ENCODE results near the gene GLIS1.

Gene GLIS1

DNA sequence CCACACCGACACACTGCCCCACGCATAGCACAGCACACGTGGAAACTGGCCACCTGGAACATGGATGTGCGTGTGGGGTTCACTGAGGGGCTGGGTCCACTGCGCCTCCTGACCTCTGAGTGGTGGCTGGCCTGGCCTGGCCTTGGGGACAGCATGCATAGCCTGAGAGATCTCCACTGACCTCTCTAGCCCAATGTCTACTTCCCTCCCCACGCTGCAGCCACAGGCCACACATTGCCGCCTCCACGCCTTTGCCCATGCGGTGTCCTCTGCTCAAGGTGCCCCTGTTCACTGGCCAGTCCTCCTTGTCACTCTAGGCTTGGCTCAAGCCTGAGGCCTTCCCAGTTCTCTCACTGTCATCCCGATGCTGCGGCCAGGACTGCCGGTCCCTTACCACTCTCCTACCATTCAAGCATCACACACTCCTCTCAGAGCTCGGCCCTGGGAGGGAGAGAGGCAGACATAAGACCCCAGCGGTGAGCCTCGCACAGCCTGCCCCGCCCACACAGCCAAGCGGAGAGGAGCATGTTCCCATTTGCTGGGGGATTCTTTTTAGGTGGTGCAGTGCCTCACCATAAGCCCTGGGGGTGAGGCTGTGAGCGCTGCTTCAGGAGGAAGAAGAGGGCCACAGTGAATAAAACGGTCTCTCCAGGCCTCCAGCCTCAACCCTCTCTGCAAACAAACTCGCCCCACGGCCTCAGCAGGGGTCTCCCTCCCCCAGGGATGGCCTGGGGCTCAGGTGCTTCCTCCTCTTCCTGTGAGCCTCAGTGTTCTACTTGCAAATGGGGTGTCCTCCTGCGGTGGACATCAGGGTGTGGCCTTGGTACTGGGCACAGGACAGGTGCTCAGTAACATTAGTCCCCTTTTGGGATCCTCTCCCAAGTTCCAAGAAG lies 199.0 kb downstream of the GLIS1 start:
- no peak for TF ChIP-seq GATA2 (IDR thresholded peaks at IDR 0.05; ENCODE audit: low read depth, low read length)
- no peak for TF ChIP-seq GATA3 (IDR thresholded peaks at IDR 0.05; ENCODE audit: low read depth, low read length)

DNA sequence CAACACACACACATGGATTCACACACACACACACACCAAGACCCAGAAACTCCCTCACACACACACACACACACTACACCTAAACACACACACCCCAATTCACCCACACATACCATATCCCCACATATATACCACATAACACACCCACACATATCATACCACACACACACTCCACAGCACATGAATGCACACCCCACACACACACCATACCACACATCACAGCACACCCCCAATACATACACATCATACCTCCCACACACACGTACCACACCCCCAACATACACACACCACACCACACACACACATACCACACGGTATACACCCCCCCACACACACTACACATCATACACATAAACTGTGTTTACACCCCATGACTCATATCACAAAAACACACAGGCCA lies 199.7 kb downstream of the GLIS1 start:
- TF ChIP-seq GATA3 (IDR thresholded peaks at IDR 0.05; ENCODE audit: low read depth, low read length) (no peak), GATA2 (IDR thresholded peaks at IDR 0.05; ENCODE audit: low read depth, low read length) (no peak)

DNA sequence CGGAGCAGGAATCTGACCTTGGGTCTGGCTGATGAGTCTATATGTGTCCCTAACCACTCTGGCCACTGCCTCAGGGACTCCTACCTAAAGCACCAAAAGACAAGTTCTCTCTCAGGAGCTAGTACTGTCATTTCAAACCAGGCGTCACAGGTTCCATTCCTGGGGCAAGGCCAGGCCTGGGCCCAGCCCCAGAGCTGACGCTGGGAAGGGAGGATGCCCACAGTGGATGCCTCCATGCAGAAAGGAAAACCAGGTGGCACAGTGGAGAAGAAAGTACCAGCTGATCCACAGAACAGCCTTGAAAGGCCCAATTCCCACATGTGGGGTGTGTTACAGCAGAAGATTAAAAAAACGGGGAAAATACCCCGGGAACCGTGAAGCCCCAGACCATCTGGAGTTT lies 202.4 kb downstream of the GLIS1 start:
- TF ChIP-seq GATA2 (IDR thresholded peaks at IDR 0.05; ENCODE audit: low read depth, low read length) = no peak
- no peak for TF ChIP-seq GATA3 (IDR thresholded peaks at IDR 0.05; ENCODE audit: low read depth, low read length)

DNA sequence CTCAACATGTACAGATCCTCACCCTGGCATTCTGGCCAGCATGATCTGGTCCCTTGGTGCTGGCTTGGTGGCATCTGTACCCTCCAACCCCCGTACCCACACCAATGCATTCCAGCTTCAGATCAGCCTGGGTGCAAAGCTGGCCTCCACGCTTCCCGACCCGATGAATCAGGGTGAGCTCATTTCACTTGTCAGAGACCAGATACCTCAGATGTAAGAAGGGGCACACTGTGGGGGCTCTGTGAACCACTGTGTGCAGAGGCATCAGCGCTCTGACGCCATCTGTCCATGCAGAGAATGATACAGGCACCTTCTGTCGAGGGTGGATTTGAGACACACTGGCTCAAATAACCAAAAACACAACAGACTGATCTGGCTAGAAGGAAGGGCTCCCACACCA lies 203.1 kb downstream of the GLIS1 start:
- TF ChIP-seq GATA3 (IDR thresholded peaks at IDR 0.05; ENCODE audit: low read depth, low read length) (no peak), GATA2 (IDR thresholded peaks at IDR 0.05; ENCODE audit: low read depth, low read length) (no peak)

DNA sequence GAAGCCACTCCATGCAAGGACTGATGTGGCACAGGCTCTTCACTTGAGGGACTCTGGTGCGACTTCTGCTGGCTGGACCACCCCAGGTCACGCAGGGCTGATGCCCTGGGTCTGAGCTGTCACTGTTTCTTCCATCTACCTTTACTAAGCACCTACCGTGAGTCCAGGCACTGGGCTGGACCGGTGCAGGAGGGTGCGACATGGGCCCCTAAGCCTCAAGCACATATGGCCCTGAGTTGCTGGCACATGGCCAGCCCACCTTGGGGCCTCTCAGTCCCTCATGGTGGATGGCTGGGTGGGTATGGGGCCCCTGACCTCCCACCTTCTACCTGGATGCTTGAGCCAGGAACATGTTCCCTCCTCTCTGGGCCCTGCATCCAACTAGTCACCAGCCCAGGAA lies 203.7 kb downstream of the GLIS1 start:
- TF ChIP-seq GATA2 (IDR thresholded peaks at IDR 0.05; ENCODE audit: low read depth, low read length) (no peak), GATA3 (IDR thresholded peaks at IDR 0.05; ENCODE audit: low read depth, low read length) (no peak)

DNA sequence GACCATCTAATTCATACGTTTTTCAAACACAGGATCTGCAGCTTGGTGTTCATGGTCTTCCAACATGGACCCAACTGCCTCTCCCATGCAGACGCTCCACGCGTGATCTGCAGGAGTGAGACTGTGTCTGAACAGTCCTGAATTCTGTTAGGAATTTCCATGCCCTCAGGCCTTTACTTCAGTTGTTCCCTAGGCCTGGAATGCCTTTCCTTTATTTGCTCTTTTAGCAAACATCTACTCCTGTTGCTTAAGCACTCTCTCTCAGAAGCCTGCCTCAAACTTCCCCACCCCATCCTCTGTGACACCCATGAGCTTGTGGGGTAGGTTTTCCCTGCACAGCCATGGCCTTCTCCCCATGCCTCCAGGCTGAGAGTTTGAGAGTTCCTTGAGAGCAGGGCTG lies 206.1 kb downstream of the GLIS1 start:
- no peak for TF ChIP-seq GATA3 (IDR thresholded peaks at IDR 0.05; ENCODE audit: low read depth, low read length)
- no peak for TF ChIP-seq GATA2 (IDR thresholded peaks at IDR 0.05; ENCODE audit: low read depth, low read length)

- TF ChIP-seq GATA3 (IDR thresholded peaks at IDR 0.05; ENCODE audit: low read depth, low read length) = no peak
- no peak for TF ChIP-seq GATA2 (IDR thresholded peaks at IDR 0.05; ENCODE audit: low read depth, low read length)
These were observed 206.6 kb downstream of the GLIS1 start for GRCh38 chr1:53532377-53532776.

DNA sequence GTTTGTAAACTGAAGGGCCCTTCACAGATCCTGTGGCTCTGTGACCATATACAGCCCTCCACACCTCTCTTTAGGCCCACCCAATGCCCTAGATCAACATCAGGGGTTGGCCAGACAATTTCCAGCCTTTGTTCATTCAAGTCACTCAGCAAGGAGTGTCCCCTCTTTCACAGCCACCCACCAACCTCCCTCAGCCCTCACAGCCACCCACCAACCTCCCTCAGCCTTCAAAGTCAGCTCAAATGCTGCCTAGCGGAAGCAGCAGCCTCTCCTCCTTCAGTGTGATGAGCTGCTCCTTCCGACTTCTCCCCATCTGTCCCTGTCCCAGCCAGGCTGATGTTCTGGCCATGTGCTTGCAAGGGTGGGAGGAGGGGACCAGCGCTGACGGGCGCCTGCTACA lies 208.4 kb downstream of the GLIS1 start:
- TF ChIP-seq GATA3 (IDR thresholded peaks at IDR 0.05; ENCODE audit: low read depth, low read length) (no peak), GATA2 (IDR thresholded peaks at IDR 0.05; ENCODE audit: low read depth, low read length) (no peak)

- TF ChIP-seq GATA3 (IDR thresholded peaks at IDR 0.05; ENCODE audit: low read depth, low read length) (no peak), GATA2 (IDR thresholded peaks at IDR 0.05; ENCODE audit: low read depth, low read length) (no peak)
These were observed 209.4 kb downstream of the GLIS1 start for GRCh38 chr1:53529555-53529954.

- TF ChIP-seq GATA2 (IDR thresholded peaks at IDR 0.05; ENCODE audit: low read depth, low read length) (no peak), GATA3 (IDR thresholded peaks at IDR 0.05; ENCODE audit: low read depth, low read length) (no peak)
These were observed 211.6 kb downstream of the GLIS1 start for GRCh38 chr1:53527368-53527767.

DNA sequence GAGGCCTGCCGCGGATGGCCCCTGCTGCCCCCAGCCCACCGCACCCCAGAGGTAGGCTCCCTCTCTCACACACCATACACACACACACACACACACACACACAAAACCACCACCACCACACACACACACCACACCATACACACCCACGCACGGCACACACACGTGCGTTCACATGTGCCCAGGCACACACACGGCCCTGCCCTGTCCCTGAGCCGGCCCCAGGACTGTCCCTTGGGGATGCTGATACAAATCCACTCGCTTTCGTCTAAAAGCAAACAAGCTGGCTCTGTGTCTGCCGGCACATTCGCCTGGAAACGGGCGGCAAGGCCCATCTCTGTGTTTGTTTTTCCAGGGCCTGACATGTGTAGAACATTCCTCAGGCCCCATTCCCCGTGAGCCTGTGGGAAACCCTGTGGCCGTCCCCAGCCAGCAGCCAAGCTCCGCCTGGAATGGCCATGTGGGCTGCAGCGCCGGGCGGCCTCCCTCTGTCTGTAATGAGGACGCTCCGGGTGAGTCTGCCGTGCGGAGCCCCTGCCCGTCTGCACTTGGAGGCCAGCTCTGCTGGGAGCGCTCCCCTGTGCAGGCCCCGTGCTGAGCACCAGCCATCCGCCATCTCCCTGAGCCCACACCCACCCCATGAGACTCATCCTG lies 212.4 kb downstream of the GLIS1 start:
- TF ChIP-seq GATA3 (IDR thresholded peaks at IDR 0.05; ENCODE audit: low read depth, low read length) = no peak

DNA sequence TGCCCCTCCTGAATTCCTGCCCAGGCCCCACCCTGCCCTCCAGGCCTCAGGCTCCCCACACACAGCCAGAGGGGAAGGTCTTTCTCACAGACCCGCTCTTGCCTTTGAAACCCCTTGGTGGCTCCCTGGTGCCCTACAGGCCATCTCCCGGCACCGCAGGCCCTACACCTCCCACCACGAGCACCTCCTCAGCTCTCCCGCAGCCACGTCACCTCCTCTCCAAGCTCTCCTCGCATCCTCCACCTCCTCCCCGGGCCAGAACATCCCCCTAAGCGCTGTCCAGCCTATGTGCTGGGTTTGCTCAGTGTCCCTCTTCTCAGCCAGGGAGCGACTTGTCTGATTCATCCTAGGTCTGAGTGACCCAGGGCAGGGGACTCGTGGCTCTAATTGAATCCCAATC lies 213.4 kb downstream of the GLIS1 start:
- TF ChIP-seq GATA3 (IDR thresholded peaks at IDR 0.05; ENCODE audit: low read depth, low read length) (no peak), GATA2 (IDR thresholded peaks at IDR 0.05; ENCODE audit: low read depth, low read length) (no peak)

DNA sequence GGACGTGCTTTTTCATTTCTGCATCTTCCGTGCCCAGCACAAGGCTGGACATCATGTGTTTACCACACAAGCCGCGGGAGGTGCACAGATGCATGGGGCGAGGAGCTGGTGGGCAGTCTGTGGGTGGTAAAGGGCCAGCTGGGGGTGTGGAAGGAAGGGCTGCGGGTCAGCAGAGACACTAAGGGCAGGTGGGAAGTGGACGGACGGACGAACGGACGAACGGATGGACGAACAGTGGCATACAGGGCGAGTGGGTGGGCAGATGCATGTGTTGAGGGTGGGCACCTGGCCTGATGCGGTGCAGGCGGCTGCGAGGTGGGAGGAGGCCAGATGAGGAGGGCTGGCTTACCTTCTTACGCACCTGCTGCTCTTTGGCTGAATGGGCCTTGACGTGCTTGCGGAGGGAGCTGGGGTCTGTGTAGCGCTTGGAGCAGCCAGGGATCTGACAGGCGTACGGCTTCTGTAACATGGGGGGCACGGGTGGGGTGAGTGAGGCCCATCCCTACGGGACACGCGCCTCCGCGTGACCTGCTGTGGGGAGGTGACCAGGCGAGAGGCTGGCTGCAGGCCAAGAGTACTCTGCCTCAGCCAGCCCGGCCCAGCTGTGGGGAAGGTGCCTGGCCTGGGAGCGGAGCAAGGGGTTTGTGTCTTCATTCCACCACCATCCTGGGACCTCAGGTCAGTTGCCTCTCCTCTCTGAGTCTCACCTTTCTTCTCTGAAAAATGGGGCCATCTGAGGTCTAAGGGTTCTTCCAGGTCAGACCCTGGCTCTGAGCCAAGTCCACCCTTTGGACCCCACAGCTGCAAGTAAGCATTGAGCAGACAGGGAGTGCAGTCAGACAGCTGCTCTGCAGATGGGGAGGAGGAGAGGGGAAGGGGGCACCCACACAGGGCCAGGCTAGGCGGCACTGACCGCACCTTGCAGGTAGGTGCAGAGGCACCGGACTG lies 214.3 kb downstream of the GLIS1 start:
- no peak for TF ChIP-seq GATA3 (IDR thresholded peaks at IDR 0.05; ENCODE audit: low read depth, low read length)
- no peak for TF ChIP-seq GATA2 (IDR thresholded peaks at IDR 0.05; ENCODE audit: low read depth, low read length)

DNA sequence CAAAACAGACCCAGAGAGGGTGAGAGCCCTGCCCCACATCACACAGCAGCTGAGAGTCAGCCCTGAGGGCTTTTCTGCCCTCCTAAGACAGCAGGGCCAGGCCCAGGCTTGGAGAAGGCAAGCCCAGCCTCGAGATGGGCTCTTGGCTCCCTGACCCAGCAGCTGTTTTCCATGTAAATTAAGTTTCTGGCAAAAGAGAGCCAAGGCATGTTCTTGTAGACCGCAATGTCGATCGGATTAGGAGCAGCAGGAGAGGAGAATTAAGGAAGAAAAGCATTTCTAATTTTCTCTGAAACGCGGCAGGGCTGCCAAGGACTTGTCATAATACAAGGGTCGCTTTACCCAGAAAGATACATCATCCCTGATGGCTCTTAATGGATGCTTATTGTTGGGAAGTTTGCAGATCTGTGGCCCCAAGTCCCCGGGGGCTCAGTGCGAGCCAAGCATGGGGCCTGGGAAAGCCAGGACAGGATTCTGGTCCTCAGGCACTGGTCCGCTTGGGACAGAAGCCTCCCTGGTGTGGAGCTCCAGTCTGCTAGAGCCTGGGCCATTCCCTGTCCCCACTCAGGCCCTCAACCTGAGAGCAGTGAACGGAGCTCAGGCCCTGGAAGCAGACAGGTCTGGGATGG lies 216.9 kb downstream of the GLIS1 start:
- TF ChIP-seq GATA2 (IDR thresholded peaks at IDR 0.05; ENCODE audit: low read depth, low read length) (no peak), GATA3 (IDR thresholded peaks at IDR 0.05; ENCODE audit: low read depth, low read length) (no peak)

Data from SH-SY5Y (cell line).